ENCODE results near the gene LARP4. TPM values are rescaled to one million over a fixed set of nuclear protein-coding genes. Genes with fewer than 3 reads are reported as not detected.
"Not testable (repeated sequence)": the region's sequence is repeated elsewhere in the genome, so short reads cannot be mapped to it uniquely, and the experiment has no call there.

The LARP4 gene
- total RNA-seq, 1 donor from 2014 or later = 68.5 TPM

DNA sequence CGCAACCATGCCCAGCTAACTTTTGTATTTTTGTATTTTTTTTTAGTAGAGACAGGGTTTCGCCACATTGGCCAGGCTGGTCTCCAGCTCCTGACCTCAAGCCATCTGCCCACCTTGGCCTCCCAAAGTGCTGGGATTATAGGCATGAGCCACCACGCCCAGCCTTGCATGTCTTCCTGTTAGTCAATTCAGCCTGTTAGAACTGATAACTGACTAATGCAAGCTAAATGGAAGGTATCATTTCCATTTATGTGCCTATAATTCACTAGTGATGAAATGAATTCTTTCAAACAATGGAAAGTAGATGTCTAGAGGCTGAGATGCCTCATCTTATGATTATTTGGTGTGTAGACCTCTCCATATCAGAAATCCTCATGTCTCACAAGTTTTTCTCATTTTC lies 66.8 kb downstream of the LARP4 start:
- FAIRE-seq (no peak), DNase-seq (ENCODE audit: low spot score in 2 of 2) (no peak)

DNA sequence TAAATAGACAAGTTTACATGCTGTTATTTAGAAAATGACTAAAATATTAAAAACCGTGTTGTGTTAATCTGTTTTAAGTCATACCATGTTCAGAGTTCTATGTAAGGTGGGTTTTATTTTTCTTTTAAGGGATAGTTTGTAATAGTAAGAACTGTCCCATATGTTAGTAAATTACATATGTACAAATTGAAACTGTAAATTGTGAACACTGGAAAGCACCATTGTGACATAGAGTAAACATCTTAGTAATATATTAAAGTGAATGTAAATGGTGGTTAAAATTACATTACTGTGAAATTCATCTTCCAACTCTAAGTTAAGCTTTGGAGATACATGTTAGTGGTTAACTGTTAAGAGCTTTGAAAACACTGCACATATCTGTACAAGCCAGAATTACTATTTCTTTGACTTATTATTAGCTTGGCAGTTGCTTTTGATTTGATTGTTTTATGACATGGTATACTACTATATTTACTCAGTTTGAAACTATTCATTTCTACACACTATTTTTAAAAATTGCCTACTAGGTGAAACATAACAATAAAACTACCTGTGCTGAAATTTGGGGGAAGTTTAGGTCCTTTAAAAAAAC lies 76.7 kb downstream of the LARP4 start:
- no peak for DNase-seq (ENCODE audit: low spot score in 2 of 2)
- no peak for FAIRE-seq

- FAIRE-seq (no peak), DNase-seq (ENCODE audit: low spot score in 2 of 2) (no peak)
Observed at GRCh38 chr12:50482571-50482970, 81.9 kb downstream of the LARP4 start.

DNA sequence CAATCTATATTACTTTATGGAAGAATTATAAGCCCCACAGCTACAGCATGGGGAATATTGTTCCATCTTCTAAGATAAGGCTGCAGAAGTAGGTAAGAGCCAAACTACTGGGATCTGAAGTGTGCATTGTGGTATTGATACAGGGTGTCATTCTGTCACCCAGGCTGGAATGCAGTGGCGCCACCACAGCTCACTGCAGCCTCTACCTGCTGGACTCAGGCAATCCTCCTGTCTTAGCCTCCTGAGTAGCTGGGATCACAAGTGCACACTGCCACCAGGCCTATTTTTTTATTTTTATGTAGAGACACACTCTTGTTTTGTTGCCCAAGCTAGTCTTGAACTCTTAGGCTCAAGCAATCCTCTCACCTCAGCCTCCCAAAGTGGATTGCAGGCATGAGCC lies 82.8 kb downstream of the LARP4 start:
- FAIRE-seq (no peak), DNase-seq (ENCODE audit: low spot score in 2 of 2) (no peak)

DNA sequence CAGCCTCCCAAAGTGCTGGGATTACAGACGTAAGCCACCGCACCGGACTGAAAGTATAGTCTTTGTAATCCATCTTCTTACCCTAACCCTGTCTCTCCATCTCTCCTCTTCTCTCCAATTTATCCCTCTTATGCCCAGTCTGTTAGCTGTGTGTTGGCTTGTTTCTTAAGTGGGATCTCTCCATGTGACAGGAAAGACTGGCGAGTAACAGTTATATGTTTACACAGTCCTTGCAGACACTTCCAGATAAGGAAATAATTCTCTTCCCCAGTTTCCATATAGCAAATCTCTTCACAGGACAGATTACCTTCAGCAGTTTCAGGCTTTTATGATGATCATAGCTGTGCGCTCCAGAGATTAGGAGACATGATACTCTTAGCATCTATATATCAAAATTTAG lies 88.1 kb downstream of the LARP4 start:
- FAIRE-seq = no peak
- DNase-seq (ENCODE audit: low spot score in 2 of 2) = no peak

- DNase-seq (ENCODE audit: low spot score in 2 of 2); FAIRE-seq: not testable (repeated sequence)
Observed at GRCh38 chr12:50498119-50498518, 97.4 kb downstream of the LARP4 start.

DNA sequence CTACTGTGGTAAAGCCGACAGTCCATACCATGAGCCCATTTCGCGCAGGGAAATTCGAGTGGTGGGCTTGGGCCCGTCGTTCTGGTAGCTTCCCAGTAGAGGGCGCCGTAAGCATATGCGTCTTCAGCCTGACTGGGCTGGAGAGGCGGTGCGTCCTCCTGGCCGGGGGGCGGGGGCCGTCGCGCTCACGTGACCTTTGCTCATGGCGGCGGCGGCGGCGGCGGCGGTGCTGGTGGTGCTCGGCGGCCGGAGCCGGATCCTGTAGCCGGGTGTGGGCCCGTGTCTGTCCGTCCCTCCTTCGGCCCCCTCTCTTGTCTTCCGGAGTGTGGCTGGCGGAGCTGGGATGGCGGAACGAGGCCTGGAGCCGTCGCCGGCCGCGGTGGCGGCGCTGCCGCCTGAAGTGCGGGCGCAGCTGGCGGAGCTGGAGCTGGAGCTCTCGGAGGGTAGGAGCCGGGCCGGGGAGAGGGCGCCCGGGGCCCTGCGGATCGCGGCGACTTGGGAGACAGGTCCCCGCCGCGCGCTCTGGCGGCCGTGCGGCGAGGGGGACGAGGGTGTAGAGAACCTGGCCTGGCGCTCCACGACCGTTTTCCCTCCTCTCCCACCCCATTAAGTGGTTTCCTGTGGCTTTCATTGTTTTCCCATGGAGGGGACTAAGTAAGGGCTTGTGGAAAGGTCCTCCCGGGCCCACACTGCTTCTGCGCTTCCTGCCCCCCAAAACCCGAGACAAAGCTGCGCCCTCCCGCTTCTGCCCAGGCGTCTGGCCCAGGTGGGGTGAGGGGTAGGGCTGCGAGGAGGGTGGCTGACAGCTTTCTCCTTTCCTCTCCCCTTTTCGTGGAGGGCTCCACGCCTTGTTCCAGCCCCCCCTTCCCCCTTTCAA lies 104.4 kb downstream of the LARP4 start, which contains the start of gene DIP2B:
TSS of gene DIP2B (plus strand) at position 188 of the 877 bp plus-strand sequence. CDS start at position 344, 156 bp downstream.
- FAIRE-seq (no peak), DNase-seq (ENCODE audit: low spot score in 2 of 2) (peak; percentile 79 to 84)

GRCh38 chr12:50505675-50506530 lies 105.2 kb downstream of the LARP4 start:
- FAIRE-seq = no peak
- peak; percentile 28 to 58 for DNase-seq (ENCODE audit: low spot score in 2 of 2)

DNA sequence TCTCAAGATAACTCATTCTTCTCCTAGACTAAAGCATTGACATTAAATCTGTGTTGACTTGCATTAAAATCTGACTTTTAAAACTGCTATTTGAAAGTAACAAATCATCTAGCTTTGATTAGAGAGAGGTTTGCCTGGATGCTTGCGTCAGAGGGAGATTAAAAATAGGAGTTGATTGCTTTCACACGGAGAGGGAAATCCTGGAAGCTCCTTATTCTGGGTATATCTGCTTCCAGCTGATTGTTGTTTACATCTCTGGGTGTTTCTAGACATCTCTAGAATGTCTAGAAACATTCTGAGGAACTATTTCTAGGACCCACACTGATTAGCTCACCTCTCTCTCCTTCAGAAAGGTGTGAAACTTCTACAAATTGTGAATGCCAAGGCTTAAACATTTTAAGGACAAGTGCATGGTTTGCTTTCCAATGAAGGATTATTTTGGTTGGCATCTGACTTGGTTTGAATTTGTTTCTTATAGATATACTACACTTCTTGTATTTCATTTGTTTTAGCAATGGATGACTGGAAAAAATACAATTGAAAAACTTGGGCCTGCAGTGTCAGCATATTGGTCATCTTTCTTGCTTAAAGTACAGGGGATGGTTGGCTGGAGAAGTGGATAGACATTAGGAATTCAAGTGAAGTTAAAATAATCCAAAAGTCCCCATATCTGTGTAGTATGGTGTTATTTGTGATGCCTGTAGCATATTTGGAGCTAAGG lies 106.2 kb downstream of the LARP4 start:
- FAIRE-seq = no peak
- DNase-seq (ENCODE audit: low spot score in 2 of 2) = no peak

GRCh38 chr12:50507474-50507838 lies 106.8 kb downstream of the LARP4 start:
- no peak for DNase-seq (ENCODE audit: low spot score in 2 of 2)
- FAIRE-seq = no peak

- DNase-seq (ENCODE audit: low spot score in 2 of 2) = no peak
- no peak for FAIRE-seq
Observed at GRCh38 chr12:50507930-50508329, 107.2 kb downstream of the LARP4 start.

DNA sequence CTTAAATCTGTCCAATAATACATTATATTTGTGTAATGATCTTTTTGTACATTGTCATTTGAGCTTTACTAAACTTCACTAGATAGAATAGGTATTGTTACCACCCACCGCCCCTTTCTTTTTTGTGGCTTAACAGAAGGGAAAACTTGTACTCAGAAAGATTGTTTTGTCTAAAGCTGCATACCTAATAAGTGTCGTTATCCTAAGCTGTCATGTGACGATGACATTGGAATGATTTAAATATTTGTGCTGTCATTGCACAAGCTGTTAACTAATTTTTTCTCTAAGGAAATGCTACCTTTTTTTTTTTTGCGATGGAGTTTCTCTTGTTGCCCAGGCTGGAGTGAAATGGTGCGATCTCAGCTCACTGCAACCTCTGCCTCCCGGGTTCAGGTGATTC lies 107.7 kb downstream of the LARP4 start:
- DNase-seq (ENCODE audit: low spot score in 2 of 2) (no peak), FAIRE-seq (no peak)

DNA sequence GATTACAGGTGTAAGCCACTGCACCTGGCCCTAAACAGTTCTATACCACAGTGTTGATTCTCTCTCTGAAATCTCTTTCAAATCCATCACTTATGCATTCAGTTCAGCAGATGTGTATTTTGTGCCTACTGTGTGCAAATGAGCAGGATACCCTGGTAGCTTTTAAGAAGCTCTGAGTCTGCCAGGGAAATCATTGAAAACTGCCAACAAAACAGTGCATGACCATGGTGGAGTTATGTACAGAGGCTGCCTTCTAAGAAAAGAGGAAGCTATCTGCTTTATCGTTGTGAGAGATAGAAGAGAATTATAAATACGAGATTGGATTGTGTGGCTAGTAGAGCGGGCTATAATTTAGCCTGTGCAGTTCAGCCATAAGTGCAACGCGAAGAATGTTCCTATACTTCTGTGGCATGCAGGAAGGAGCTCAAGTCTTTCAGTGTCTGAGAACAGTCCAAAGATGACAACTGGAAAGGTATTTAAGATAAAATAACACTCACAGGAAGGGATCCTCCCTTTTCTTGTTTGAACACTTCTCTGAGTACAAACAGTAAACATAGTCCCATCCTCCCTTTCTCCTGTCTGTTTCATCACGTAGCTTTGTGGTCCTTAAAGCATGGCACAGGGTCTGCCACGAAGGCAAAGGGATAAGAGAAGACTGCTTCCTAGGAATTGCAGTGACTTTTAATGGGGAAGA lies 108.4 kb downstream of the LARP4 start:
- no peak for DNase-seq (ENCODE audit: low spot score in 2 of 2)
- no peak for FAIRE-seq

DNA sequence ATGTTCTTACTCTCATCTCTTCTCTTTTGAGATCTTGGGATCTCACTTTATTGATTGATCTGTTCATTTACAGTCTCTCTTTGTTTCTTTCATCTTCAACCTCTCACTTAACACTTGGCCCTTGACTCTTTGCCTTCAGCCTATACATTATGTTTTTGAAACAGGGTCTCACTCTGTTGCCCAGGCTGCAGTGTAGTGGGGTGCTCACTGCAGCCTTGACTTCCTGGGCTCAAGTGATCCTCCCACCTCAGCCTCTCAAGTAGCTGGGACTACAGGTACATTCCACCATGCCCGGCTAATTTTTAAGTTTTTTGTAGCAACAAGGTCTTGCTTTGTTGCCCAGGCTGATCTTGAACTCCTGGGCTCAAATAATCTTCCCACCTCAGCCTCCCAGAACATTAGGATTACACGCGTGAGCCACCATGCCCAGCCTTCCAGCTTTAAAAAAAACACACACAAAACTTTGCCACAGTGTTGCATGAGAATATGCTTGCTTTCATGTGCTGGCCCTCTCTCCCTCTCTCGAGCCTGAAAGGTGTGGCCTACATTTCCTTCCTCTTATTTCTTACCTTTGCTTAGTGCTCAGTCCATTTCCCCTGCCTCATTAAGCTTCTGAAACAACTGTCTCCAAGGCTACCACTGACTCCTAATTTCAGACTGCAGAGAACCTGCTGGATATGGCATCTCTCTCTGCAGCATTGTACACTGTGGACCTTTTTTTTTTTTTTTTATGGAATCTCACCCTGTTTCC lies 114.0 kb downstream of the LARP4 start:
- no peak for FAIRE-seq

GRCh38 chr12:50515587-50515986 lies 114.9 kb downstream of the LARP4 start:
- no peak for FAIRE-seq
- no peak for DNase-seq (ENCODE audit: low spot score in 2 of 2)

More for the DNA sequence above, 114.0 kb downstream of the LARP4 start:
- no peak for DNase-seq (ENCODE audit: low spot score in 2 of 2)

DNA sequence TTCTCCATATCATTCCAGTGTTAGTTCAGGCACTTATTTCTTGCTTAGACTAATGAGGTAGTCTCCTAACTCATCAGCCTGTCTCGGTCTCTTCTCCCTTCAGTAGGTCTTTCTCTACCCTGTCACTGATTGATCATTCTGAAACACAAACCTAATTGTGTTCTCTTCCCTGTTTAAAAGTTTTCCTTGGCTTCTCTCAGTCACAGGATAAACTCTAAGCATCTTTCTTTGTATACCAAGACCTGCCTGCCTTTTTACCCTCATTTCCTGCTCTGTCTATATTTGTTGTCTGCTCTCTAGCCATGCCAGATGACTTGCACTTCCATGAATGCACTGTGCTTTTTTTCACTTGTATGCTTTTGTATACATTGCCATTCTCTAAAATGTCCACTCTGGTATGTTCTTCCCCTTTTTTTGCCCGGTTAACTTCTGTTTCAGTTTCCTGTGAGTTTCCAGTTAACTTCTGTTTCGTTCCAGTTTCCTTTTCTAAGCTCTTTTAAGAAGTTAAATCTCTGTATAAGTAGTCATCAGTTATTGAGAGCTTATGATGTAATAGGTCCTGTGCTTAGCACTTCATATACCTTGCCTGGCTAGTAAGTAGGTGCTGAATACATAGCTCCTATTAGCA lies 116.8 kb downstream of the LARP4 start:
- FAIRE-seq (no peak), DNase-seq (ENCODE audit: low spot score in 2 of 2) (no peak)

DNA sequence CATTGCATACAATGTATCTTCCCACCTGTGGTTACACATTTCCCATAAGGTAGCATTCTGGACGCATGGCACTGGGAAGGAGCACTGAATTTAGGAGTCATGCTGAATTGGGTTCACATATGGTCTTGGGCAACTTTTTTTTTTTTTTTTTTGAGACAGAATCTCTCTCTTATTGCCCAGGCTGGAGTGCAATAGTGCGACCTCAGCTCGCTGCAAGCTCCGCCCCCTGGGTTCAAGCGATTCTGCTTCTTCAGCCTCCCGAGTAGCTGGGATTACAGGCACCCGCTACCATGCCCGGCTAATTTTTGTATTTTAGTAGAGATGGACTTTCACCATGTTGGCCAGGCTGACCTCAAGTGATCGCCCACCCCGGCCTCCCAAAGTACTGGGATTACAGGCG lies 117.4 kb downstream of the LARP4 start:
- no peak for FAIRE-seq
- no peak for DNase-seq (ENCODE audit: low spot score in 2 of 2)

- FAIRE-seq (no peak), DNase-seq (ENCODE audit: low spot score in 2 of 2) (no peak)
Observed at GRCh38 chr12:50519353-50519752, 118.7 kb downstream of the LARP4 start.

Measured in frontal cortex (tissue), 4 donors.